Measurements from ENCODE around the gene ICA1L.
A peak's percentile ranks its signal among the peaks of the same experiment; 100 is the strongest.

The ICA1L gene

DNA sequence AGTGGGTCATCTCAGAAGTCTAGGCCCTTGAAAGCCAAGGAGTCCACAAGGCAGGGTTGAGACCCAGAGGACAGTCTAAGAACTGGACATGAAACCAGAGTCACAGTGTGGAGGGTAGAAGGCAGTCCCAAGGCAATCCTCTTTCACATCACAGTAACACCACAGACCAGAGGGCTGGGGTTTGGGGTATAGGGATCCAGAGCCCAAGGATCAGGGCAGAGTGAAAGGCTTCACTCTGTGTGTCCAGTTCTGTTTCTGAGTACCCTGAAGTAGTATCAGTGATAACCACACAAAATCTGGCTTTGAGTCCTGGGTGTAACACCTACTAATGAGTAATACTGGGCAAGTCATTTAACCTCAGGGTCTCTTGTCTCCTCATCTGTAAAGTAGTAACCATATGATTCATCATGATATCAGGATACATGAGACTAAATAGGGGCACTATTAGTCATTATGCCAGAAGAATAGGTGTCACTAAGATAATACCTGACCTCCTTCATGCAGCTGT lies 91.0 kb downstream of the ICA1L start:
- DNase-seq: peak; percentile 37

DNA sequence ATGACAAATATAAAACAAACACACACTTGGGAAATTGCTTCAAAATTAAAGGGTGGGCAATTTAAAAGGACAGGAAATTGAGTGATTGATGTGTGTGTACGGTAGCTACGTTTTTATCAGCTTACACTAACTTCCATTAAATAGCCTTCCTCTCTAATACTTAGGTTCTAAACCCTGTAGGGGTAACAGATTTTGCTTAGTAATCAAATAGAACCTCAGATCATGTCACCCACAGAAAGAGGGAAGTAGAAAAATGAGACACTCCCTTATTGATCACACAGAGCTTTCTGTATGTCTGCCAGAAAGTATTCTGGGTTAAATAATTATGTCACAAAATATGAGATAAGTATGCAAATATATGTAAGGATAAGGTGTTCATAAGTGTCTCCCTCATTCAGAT lies 93.3 kb downstream of the ICA1L start:
- DNase-seq: no peak

DNA sequence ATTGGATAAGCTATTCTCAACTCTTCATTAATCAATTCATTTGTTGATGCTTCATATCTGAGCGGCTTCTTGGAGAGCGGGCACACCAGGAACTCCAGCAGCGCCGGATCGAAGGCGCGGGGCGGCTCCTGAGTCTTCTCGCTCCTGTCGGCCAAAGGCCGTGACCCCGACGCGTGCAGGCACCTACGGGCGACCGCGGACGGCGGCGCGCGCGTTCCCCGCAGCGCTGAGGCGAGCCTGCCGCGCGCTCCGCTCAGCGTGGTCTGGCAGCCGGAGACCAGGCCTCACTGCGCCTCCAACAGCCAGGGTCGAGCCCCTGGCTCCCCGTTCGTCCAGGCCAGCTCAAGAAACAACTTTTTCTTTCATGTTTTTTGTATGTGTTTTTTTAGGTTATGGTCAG lies 97.5 kb downstream of the ICA1L start:
- DNase-seq: no peak

DNA sequence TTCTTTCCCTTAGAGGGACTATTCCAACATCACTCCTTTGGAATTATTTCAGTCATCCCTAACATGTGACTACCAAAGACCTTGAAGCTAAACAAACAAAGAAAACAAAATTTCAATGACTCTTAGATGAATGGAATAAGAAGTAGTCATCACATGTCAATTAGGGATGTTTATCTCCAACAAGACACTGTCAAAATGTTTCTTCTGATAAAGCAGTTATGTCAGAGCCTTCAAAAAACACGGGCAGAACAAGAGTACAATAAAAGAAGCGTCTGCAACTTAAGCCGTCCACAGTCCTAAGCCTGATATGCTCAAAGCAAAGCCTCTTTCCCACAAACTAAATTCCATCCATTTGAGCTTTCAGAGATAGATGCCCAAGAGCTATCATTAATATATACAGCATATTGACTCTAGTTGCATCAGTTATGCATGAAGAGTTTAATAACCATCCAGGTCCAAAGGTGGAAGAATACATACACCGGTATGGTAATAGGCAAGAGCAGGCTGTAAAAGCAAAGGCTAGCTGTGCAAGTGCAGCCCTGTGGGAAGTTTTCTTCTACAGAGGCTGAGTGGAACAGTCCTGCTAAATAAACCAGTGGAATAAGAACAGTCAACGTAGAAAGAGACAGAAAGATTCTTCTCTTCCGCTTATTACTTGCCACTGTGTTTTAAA lies 98.1 kb downstream of the ICA1L start:
- no peak for DNase-seq

DNA sequence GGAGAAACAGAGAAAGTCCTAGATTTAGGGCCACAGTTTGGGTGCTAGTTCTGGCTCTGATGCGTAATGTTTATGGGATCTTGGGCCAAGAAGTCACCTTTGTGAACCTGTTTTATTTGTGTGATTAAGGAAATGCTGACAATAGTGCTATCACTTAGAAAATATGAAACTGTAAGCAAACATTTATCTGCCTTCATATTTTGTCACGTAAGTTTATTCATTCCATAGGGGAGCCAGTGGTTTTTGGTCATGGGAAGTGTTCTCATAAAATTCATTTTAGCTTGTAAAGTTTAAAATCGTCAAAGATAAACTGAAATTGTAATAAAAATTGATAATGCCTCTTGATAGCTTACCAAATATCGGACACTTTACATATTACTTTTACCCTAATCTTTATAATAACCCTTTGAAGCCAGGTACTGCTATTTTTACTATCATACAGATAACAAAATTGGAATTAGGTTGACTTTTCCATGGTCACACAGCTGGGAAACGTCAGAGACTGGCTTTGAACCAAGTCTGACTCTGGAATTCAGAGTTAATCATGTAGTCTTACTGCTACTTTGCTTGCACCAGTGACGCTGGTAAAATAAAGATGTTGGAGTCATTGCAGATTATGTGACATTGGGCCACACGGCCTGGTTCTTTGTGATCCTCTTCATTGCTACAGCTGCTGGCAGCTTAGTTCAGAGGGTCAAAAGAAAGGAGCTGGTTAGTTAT lies 99.7 kb downstream of the ICA1L start:
- peak; percentile 6 for DNase-seq

DNA sequence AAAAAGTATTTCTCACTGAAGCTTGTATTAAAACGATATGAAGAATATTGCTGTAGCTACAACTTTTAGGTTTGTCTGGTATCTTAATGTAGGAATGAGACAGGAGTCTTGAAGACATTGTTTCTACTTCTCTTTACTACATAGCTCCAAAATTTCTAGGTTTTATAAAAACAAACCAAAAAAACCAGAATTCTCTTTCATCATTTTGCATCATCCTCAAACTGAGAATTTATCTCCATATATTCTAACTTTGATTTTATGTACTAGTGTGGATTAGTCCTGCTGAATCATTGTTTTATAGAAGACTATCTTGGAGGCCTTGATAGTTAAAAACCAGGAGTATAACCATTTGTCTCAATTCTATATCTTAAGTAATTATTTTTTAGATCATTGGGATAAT lies 100.2 kb downstream of the ICA1L start:
- DNase-seq: no peak

DNA sequence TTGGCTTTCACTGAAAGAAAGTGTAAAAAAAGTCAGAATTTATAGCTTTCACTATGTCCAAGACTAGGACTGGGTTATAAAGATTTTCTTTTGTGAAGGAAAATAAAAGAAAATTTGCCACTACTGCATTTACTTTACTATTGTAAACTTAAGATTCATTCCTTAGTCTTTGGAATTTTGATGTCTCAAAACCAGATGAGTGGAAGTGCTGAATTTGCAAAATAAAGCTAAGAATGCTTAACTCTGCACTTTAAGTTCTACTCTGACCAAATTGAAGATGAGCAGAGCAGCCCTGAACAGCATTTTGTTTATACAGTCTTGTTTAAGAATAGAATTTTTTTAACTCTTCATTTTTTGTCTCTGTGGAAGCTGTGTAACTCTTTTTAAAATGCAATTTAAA lies 102.4 kb downstream of the ICA1L start:
- DNase-seq: no peak

DNA sequence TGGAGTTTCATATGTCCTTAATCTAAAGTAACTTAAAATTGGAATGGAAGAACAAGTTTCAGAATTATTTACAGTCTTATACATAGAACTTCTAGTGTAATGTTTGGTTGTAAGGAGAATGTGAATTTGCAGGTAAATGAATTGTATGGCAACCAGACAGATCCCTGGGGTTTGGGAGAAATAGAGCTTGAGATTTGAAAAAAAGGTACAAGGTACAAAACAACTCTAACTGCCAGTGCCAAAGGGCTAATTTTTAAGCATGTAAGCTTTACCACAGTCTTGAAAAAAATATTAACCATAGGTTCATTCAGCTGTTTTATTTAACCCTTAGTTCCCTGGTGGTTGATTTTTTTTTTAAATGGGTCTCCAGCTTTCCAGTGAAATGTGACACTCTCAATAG lies 103.3 kb downstream of the ICA1L start:
- no peak for DNase-seq

DNA sequence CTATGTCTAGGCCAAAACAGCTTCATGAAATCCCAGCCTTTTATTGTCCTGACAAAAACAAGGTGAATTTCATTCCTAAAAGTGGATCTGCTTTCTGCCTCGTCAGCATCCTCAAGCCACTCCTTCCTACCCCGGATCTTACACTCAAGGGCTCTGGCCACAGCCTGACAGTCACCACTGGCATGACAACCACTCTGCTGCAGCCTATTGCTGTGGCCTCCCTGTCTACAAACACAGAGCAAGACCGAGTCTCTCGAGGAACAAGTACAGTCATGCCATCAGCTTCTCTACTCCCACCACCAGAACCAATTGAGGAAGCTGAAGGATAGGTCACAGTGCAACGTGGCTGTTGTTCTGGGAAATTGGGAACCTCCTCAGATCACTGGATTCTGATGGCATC lies 106.1 kb downstream of the ICA1L start:
- DNase-seq: no peak

DNA sequence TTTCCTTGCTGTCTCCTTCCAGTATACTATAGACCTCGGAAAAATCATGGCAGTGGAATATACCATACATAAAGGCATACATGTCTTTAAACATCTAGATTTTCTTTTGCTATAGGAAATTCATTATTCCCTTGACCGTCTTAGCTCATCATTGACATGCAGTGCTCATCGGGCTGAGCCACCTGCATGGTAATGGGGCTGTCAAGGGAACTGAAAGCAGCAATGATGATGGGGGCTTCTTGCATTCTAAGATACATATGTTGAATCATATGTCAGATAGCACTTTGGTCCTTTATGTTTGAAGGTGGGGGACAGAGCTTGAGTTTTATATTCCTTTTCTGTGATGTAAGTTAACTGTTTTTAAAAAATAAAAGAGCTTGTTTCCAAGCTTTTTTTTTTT lies 106.6 kb downstream of the ICA1L start:
- DNase-seq: no peak

DNA sequence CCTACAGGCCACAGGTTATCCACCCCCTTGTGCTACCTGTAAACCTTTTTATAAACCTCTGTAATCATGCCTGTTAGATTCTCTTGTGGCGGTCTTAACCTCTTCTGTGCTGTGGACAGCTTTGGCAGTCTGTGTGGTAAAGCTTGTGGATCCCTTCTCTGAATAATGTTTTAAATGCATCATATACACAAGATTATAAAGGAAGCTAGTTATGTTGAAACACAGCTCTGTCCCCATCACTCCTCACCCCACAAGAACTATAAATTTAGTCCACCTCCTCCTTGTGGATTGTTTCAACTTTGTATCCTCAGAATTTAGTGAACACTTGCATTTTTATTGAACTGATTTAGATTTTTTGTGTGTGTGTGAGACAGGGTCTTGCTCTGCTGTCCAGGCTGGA lies 107.7 kb downstream of the ICA1L start:
- DNase-seq: no peak

DNA sequence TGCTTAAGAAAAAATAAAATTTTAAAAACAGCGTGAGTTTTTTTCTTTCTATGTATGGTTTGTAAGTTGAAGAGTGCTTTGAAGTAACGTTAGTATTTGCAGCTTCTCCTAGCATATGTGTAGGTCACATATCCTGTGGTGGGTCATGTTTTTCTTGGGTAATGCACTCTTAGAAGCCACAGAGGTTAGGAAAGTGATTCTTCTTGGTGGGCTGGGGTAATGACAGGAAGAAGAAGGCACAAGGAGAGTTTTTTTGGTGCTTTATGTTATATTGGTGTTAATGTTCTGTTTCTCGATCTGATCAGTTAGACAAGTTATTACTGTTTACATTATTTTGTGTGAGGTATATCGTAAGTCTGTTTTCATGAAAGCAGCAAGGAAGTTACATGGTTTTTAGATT lies 109.0 kb downstream of the ICA1L start:
- no peak for DNase-seq

DNA sequence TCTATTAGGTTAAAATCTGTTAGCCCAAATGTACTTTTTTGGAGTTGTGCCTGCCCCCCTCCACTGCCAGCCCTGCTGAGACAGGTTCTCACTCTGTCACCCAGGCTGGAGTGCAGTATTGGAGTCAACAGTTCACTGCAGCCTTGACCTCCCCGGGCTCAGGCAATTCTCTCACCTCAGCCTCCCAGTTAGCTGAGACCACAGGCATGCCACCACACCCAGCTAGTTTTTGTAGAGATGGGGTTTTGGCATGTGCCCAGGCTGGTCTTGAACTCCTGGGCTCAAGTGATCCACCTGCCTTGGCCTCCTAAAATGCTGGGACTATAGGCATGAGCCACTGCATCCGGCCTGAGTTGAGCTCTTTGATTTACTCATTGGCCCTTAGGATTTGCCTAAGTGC lies 110.7 kb downstream of the ICA1L start:
- no peak for DNase-seq

DNA sequence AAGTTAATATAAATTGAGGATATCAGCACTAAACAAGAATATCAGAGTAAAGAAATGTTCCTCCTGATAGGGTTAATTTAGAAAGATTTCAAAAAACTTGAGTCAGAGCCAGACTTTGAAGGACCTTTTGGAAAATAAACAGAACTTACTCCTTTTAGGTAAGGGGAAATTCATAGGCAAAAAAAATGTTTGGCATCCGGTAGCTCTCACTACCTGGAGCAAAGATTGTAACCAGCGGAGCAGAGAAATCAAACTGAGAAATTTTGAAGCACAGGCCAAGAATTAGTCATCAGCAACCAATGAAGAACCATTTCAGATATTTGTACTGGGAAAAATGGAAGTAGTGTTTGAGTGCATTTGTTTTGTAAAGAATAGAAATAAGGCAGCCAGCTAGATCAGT lies 113.0 kb downstream of the ICA1L start:
- no peak for DNase-seq

DNA sequence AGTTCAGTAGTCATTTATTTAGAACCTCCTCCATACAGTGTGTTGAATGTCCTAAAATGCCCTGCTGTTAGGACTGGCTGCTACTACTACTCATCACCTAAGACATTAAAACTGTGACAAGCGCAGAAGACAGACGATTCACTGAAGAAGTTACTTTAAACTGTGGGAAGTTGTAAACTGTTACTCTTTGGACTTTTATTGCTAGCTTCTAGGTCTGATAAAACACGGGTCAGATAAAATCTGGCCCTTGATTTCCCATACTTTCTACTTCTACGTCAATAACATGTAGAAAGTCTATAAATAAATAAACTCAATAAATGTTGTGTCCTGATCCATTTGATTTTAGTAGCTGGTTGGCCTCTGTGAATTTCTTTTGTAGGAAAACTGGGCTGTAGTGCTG lies 113.4 kb downstream of the ICA1L start:
- DNase-seq: no peak

DNA sequence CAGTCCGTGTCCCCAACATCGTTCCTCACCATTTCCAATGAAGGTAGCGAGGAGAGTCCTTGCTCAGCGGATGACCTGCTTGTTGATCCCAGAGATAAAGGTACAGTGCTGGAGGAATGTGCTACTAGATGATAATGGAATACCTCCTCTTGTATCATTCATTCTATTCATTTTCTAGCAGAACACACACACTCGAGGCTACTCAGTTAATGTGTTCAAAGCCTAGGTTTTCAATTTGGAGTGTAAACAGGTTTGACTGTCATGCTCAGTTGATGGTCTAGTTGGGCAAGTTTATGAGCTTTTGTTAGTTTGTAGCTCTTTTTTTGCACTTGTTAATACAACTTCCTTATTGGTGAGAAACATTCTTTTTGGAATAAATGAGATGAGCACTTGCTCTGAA lies 114.2 kb downstream of the ICA1L start:
- no peak for DNase-seq

DNA sequence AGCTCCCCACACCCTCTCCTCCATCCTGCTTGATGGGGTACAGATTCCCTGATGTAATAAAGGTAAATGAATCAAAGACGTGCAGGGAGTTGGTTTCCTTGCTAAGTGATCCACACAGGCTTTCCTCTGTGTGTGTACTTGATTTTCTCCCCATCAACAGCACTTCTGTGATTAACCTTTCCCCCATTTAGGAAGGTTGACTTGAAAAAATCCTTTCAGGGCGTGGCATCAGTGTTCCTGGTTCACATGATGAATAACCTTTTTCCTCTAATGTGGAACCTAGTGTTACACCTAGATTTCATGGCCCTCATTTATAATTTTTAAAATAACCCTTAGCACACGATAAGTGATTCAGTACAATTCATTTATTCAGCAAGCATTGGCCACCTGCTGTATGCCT lies 115.0 kb downstream of the ICA1L start:
- no peak for DNase-seq

DNA sequence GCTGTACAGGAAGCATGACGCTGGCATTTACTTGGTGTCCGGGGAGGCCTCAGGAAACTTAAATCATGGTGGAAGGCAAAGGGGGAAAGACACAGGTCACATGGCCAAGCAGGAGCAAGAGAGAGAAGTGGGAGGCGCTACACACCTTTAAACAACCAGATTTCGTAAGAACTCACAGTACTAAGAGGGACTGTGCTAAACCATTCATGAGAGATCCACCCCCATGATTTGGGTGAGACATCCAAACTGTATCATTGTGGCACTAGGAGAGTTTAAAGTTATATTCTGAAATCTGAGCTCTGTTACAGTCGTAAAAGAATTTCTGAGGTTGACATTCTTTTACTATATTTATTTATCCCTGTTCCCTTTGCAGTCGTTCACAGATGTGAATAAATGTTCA lies 116.6 kb downstream of the ICA1L start:
- no peak for DNase-seq

DNA sequence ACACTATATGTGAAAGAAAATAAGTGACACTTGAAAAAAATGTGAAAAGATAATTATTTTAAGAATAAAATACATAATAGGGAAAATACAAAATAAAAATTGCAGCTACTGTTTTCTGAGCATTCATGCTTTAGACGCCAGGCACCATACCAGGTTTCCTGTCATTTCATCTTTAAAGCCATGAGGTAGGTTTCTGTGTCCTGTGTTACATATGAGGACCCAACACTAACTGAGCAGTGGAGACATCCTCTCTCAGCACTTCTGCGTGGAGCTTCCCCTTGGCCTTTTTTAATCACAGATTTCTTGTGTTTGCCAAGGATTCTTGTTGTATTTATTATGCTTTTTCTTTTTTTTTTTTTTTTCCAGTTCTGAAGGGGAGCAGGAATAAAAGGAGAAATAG lies 119.5 kb downstream of the ICA1L start:
- DNase-seq: no peak

DNA sequence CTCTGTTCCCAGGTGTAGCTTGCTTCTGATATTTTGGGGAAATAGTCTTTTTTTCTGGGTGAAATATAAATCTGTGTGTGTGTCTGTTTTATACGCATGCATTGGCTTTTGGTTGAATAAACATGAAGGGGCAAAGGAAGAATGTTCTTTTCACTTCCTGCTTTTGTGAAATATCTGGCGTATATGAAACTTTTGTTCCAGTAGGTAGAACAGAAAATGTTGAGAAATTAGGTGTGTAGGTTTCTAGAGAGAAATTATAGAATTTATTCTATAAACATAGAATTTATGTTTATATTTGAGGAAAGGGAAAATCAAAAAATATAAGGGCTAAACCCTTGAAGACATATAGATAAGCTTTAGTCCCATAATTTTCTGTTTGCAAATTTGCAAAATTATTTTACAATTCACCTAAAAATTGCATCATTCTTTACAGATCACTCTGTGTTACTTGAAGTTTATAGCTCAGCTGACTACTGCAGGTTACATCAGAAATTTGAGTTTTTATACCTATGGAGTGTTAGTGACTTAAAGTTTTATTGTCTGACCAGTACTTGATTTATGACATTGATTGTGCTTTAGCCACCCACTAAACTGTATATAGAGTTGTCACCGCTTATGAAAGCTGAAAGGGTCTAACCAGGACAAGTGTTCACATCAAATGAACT lies 120.7 kb downstream of the ICA1L start:
- no peak for DNase-seq

DNA sequence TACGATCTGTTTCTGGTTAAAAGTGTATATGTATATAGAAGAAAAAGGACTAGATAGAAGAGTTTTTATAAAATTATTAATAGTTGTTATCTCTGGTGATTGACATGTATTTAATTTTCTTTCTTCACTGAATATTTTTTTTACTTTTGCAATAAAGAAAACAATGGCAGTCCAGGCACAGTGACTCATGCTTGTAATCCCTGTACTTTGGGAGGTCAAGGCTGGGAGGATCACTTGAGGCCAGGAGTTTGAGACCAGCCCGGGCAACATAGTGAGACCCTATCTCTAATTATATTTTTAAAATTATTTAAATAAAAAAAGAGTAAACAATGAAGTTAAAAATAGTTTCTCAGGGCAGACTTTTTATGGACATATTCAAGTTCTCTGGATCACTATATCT lies 122.1 kb downstream of the ICA1L start:
- DNase-seq: peak; percentile 12

DNA sequence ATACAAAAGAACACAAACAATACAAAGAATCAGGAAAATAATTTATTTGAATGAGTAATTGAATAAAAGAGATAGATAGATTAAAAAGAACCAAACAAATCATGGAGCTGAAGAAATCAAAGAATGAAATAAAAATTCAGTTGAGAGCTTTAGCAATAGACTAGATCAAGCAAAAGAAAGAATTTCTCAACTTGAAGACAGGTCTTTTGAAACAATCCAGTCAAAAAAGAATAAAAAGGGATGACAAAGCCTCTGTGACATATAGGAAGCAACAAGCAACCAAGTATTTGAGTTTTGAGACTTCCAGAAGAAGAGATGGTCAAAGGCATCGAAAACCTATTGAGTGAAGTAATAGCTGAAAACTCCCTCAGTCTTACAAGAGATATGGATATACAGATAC lies 128.0 kb downstream of the ICA1L start:
- no peak for DNase-seq

DNA sequence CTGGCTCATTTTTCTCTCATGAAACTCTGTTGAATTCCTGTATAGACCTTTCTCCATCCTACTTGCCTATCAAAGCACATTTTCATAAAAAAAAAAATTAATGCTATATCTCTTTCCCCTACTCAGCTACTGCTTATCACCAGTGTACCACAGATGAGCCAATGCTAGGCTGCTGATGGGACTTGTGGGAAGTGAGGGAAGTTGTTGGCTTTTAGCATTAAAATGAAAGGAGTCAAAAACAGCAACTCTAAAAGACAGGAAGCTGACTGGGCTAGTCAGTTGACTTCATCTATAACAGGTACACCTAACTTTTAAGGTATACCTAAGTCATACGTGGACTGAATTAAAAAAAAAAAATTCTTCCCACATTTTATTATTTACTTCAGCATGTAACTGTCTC lies 134.7 kb downstream of the ICA1L start:
- DNase-seq: no peak

DNA sequence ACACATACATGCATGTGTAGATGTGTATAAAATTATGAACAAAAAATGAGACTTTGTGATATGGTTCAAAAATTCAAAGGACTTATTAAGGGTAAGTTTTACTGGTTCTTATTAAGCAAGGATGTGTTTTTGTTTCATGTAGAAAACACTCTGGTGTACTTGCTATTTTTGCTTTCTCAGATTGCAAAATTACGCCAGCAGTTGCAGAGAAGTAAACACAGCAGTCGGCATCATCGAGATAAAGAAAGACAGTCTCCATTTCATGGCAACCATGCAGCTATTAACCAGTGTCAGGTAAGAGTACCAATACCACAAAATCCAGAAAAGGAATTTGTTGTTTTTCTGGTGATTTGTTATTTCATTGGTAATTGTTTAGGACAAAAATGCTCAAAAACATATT lies 145.5 kb downstream of the ICA1L start:
- DNase-seq: no peak

All from fibroblast of skin of back (primary cell).